ENCODE results near the gene ARRDC3. TPM values are rescaled to one million over a fixed set of nuclear protein-coding genes. Genes with fewer than 3 reads are reported as not detected.
A peak's percentile ranks its signal among the peaks of the same experiment; 100 is the strongest.

Gene ARRDC3
- total and polyA plus RNA-seq, 9 of the 15 experiments (the other 6 are each of a cell fraction or from before 2014, with no cell fraction given), result 15.3 to 58.1 (median 39.4) TPM

GRCh38 chr5:91332267-91333045 lies 50.7 kb downstream of the ARRDC3 start (continued):
- TF ChIP-seq MYBL2 (IDR thresholded peaks at IDR 0.05; ENCODE audit: low read depth) (peak; percentile 62), MYBL2 (CRISPR knock-in tag; IDR thresholded peaks at IDR 0.05; ENCODE audit: borderline replicate concordance) (no peak), ETV5 (CRISPR knock-in tag; IDR thresholded peaks at IDR 0.05; ENCODE audit: low read depth) (peak; percentile 18; the same call in 1 of the 2 replicates), BHLHE40 (IDR thresholded peaks at IDR 0.05; ENCODE audit: low read length) (peak; percentile 23; the same call in 1 of the 2 replicates), ZSCAN32 (CRISPR knock-in tag; IDR thresholded peaks at IDR 0.05) (no peak), MYC (IDR thresholded peaks at IDR 0.05; ENCODE audit: low read depth, low read length) (peak; percentile 95), MYC (CRISPR knock-in tag; IDR thresholded peaks at IDR 0.05; ENCODE audit: borderline replicate concordance, low read depth) (peak; percentile 91), TRIM24 (IDR thresholded peaks at IDR 0.05) (peak in 1 of 2 experiments; percentile 34; a peak in 1 of 4 replicates), MECOM (CRISPR knock-in tag; IDR thresholded peaks at IDR 0.05) (no peak), TRIM25 (IDR thresholded peaks at IDR 0.05; ENCODE audit: borderline replicate concordance) (no peak), SP1 (CRISPR knock-in tag; IDR thresholded peaks at IDR 0.05) (no peak), L3MBTL2 (IDR thresholded peaks at IDR 0.05) (peak; percentile 95), JUN (IDR thresholded peaks at IDR 0.05; ENCODE audit: borderline replicate concordance, low read depth, low read length) (peak; percentile 84), JUN (CRISPR knock-in tag; IDR thresholded peaks at IDR 0.05; ENCODE audit: borderline replicate concordance) (no peak), KDM5B (IDR thresholded peaks at IDR 0.05; ENCODE audit: insufficient replicate concordance, low read depth, low read length) (peak; percentile 38), MTA3 (IDR thresholded peaks at IDR 0.05; ENCODE audit: borderline replicate concordance) (0 out of 2 replicates have a peak, but pooled peaks have one; percentile 32), MAZ (CRISPR knock-in tag; conservative IDR thresholded peaks at IDR 0.05 in 1 of 2, IDR thresholded peaks at IDR 0.05 in 1 of 2) (0 out of 4 replicates have a peak, but pooled peaks of 1 of the 2 experiments have one; percentile 12), DPF2 (IDR thresholded peaks at IDR 0.05) (peak; percentile 83), EP400 (IDR thresholded peaks at IDR 0.05) (peak; percentile 91), TBP (optimal IDR thresholded peaks at IDR 0.05; ENCODE audit: low read depth, low read length) (peak; percentile 30), FOXA1 (IDR thresholded peaks at IDR 0.05; ENCODE audit: borderline replicate concordance) (no peak), MAFG (tag; conservative IDR thresholded peaks at IDR 0.05) (peak; percentile 48; the same call in 1 of the 2 replicates)
- TF ChIP-seq, protein P1, sequence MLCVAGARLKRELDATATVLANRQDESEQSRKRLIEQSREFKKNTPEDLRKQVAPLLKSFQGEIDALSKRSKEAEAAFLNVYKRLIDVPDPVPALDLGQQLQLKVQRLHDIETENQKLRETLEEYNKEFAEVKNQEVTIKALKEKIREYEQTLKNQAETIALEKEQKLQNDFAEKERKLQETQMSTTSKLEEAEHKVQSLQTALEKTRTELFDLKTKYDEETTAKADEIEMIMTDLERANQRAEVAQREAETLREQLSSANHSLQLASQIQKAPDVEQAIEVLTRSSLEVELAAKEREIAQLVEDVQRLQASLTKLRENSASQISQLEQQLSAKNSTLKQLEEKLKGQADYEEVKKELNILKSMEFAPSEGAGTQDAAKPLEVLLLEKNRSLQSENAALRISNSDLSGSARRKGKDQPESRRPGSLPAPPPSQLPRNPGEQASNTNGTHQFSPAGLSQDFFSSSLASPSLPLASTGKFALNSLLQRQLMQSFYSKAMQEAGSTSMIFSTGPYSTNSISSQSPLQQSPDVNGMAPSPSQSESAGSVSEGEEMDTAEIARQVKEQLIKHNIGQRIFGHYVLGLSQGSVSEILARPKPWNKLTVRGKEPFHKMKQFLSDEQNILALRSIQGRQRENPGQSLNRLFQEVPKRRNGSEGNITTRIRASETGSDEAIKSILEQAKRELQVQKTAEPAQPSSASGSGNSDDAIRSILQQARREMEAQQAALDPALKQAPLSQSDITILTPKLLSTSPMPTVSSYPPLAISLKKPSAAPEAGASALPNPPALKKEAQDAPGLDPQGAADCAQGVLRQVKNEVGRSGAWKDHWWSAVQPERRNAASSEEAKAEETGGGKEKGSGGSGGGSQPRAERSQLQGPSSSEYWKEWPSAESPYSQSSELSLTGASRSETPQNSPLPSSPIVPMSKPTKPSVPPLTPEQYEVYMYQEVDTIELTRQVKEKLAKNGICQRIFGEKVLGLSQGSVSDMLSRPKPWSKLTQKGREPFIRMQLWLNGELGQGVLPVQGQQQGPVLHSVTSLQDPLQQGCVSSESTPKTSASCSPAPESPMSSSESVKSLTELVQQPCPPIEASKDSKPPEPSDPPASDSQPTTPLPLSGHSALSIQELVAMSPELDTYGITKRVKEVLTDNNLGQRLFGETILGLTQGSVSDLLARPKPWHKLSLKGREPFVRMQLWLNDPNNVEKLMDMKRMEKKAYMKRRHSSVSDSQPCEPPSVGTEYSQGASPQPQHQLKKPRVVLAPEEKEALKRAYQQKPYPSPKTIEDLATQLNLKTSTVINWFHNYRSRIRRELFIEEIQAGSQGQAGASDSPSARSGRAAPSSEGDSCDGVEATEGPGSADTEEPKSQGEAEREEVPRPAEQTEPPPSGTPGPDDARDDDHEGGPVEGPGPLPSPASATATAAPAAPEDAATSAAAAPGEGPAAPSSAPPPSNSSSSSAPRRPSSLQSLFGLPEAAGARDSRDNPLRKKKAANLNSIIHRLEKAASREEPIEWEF (CRISPR knock-in tag; IDR thresholded peaks at IDR 0.05), result no peak
